SK-N-SH (cell line): Measurements from ENCODE around the gene BCAS3. TPM values are rescaled to one million over a fixed set of nuclear protein-coding genes. Genes with fewer than 3 reads are reported as not detected.

ENCODE experiments used
- CTCF ChIA-PET: fragments of 300-600, 350-600 bp; formaldehyde crosslinking; extraction: SDS; loops from one replicate; lab custom pipeline; 2021; lab: Yijun Ruan, JAX
- POLR2A ChIA-PET: fragments of 350-600 bp; sonication (Branson Sonifier 250); formaldehyde crosslinking; extraction: SDS; loops from one replicate; lab custom pipeline; 2020; ENCODE audit warnings: antibody characterized with exemption, inconsistent platforms; lab: Yijun Ruan, JAX
- DNase-seq: peaks from one replicate; pipeline ENCODE4 v3.0.0; 2012
- H2AFZ ChIP-seq: fragments of 200-600 bp; sonication (generic); 2 replicates; pipeline ENCODE4 v1.8.1; 2016; ENCODE audit warnings: antibody characterized with exemption, mild to moderate bottlenecking, low read depth
- H3F3A ChIP-seq: fragments of 200-600 bp; sonication (generic); replicated peaks from 2 replicates; pipeline ENCODE3; 2016; ENCODE audit warnings: antibody characterized with exemption, mild to moderate bottlenecking; ENCODE audit not compliant: insufficient read depth
- H3K27ac ChIP-seq, 2 experiments: fragments of 200-500 bp in 1 of 2; fragments of 200-600 bp in 1 of 2; sonication (Bioruptor generic) in 1 of 2; sonication (generic), shearing (Covaris generic) in 1 of 2; 2 replicates each; pipeline versions ENCODE4 v1.5.1 to v1.6.1; 2014 to 2016; ENCODE audit warnings: low read depth in 2 of 2, inconsistent platforms in 1 of 2, low read length in 1 of 2, mild to moderate bottlenecking in 1 of 2, mixed read lengths in 1 of 2
- H3K27me3 ChIP-seq: fragments of 200-600 bp; sonication (generic), shearing (Covaris generic); 2 replicates; pipeline ENCODE4 v1.6.1; 2016; ENCODE audit warnings: mixed run types; ENCODE audit not compliant: insufficient read depth
- H3K36me3 ChIP-seq, 2 experiments: fragments of 200-500 bp in 1 of 2; fragments of 200-600 bp in 1 of 2; sonication (Bioruptor generic) in 1 of 2; sonication (generic) in 1 of 2; replicated peaks in 1 of 2; 2 replicates each; pipeline versions ENCODE3 to v1.5.1; 2014 to 2016; ENCODE audit warnings: low read length in 1 of 2, mild to moderate bottlenecking in 1 of 2; ENCODE audit not compliant: insufficient read depth in 2 of 2, control insufficient read depth in 1 of 2
- H3K4me1 ChIP-seq, 2 experiments: fragments of 200-500 bp in 1 of 2; fragments of 200-600 bp in 1 of 2; sonication (Bioruptor generic) in 1 of 2; sonication (generic), shearing (Covaris generic) in 1 of 2; 2 replicates each; pipeline versions ENCODE4 v1.5.1 to v1.6.1; 2014 to 2016; ENCODE audit warnings: low read depth in 1 of 2, low read length in 1 of 2, mixed run types in 1 of 2; ENCODE audit not compliant: insufficient read depth in 2 of 2, control insufficient read depth in 1 of 2
- H3K4me2 ChIP-seq: fragments of 200-600 bp; sonication (generic), shearing (Covaris generic); 2 replicates; pipeline ENCODE4 v1.6.1; 2017; ENCODE audit warnings: mixed run types
- H3K4me3 ChIP-seq, 2 experiments: fragments of 200-500 bp in 1 of 2; fragments of 200-600 bp in 1 of 2; sonication (Bioruptor generic) in 1 of 2; sonication (generic), shearing (Covaris generic) in 1 of 2; 2 replicates each; pipeline versions ENCODE4 v1.5.1 to v1.8.1; 2014 to 2016; ENCODE audit warnings: low read depth in 2 of 2, inconsistent platforms in 1 of 2, low read length in 1 of 2, mild to moderate bottlenecking in 1 of 2, mixed read lengths in 1 of 2, moderate library complexity in 1 of 2
- H3K79me2 ChIP-seq: fragments of 200-600 bp; sonication (generic); 2 replicates; pipeline ENCODE4 v1.8.1; 2017; ENCODE audit warnings: mild to moderate bottlenecking; ENCODE audit not compliant: insufficient read depth
- H3K9ac ChIP-seq: fragments of 200-600 bp; sonication (generic); 2 replicates; pipeline ENCODE4 v1.6.1; 2017; ENCODE audit warnings: mixed run types
- H3K9me2 ChIP-seq: fragments of 200-600 bp; sonication (generic); 2 replicates; pipeline ENCODE4 v1.6.1; 2017; ENCODE audit warnings: mixed run types
- H3K9me3 ChIP-seq: fragments of 200-600 bp; sonication (generic); 2 replicates; pipeline ENCODE4 v1.6.1; 2017; ENCODE audit warnings: mixed run types, mild to moderate bottlenecking, moderate library complexity
- H4K20me1 ChIP-seq: fragments of 200-600 bp; sonication (generic); 2 replicates; pipeline ENCODE4 v1.6.1; 2017; ENCODE audit warnings: mild to moderate bottlenecking, mixed run types; ENCODE audit not compliant: insufficient read depth
- CHD2 ChIP-seq: fragments of 150-350 bp; IDR thresholded peaks from 2 replicates; pipeline ENCODE4 v1.6.1; 2018; ENCODE audit warnings: low read length; ENCODE audit not compliant: partially characterized antibody
- EP300 ChIP-seq, 2 experiments: IDR thresholded peaks; 2 replicates each; pipeline versions ENCODE4 v1.4.0 to v1.6.1; 2012; ENCODE audit warnings: borderline replicate concordance in 1 of 2, low read depth in 1 of 2, low read length in 1 of 2
- EZH2phosphoT487 ChIP-seq: fragments of 200-600 bp; sonication (generic); IDR thresholded peaks from 2 replicates; pipeline ENCODE4 v1.6.1; 2017; ENCODE audit warnings: low read depth, mixed run types, mild to moderate bottlenecking, antibody characterized with exemption, moderate library complexity, borderline replicate concordance
- FOXM1 ChIP-seq: IDR thresholded peaks from 2 replicates; pipeline ENCODE4 v1.4.0; 2012; ENCODE audit warnings: low read depth, mild to moderate bottlenecking
- JUND ChIP-seq: IDR thresholded peaks from 2 replicates; pipeline ENCODE4 v1.4.0; 2012
- MEF2A ChIP-seq: IDR thresholded peaks from 2 replicates; pipeline ENCODE4 v1.4.0; 2012; ENCODE audit warnings: low read depth, borderline replicate concordance
- MXI1 ChIP-seq: IDR thresholded peaks from 2 replicates; pipeline ENCODE4 v1.6.1; 2012; ENCODE audit warnings: mild to moderate bottlenecking, low read depth, low read length, improper control_type of control experiment
- POLR2AphosphoS5 ChIP-seq: IDR thresholded peaks from 2 replicates; pipeline ENCODE4 v1.6.1; 2012; ENCODE audit warnings: low read depth, low read length
- RAD21 ChIP-seq: IDR thresholded peaks from 2 replicates; pipeline ENCODE4 v1.6.1; 2012; ENCODE audit warnings: mild to moderate bottlenecking, low read length
- RCOR1 ChIP-seq: fragments of 150-350 bp; IDR thresholded peaks from 2 replicates; pipeline ENCODE4 v1.6.1; 2017; ENCODE audit warnings: antibody characterized with exemption, low read length
- REST ChIP-seq: IDR thresholded peaks from 2 replicates; pipeline ENCODE4 v1.6.1; 2012; ENCODE audit warnings: mild to moderate bottlenecking, low read depth, low read length, moderate library complexity
- RFX5 ChIP-seq: IDR thresholded peaks from 2 replicates; pipeline ENCODE4 v1.6.1; 2012; ENCODE audit warnings: mild to moderate bottlenecking, improper control_type of control experiment, low read length
- SIN3A ChIP-seq: IDR thresholded peaks from 2 replicates; pipeline ENCODE4 v1.6.1; 2012; ENCODE audit warnings: low read depth, mild to moderate bottlenecking, low read length, moderate library complexity, borderline replicate concordance
- TAF1 ChIP-seq: IDR thresholded peaks from 2 replicates; pipeline ENCODE4 v1.6.1; 2012; ENCODE audit warnings: low read depth, mild to moderate bottlenecking, low read length, moderate library complexity, borderline replicate concordance
- TCF12 ChIP-seq: IDR thresholded peaks from 2 replicates; pipeline ENCODE4 v1.4.0; 2012
- TEAD4 ChIP-seq: IDR thresholded peaks from 2 replicates; pipeline ENCODE4 v1.4.0; 2012; ENCODE audit warnings: mild to moderate bottlenecking, borderline replicate concordance; ENCODE audit not compliant: insufficient read depth
- WGBS: methylation state at CpG from one replicate; pipeline ENCODE4 v1.1.6; 2017; ENCODE audit warnings: low lambda C conversion rate; 5-methylcytosine and 5-hydroxymethylcytosine counted together
- polyA plus RNA-seq, 3 experiments: library from polyadenylated mRNA; depleted of rRNA; stranded (reverse); fragments of >200 nt; gene quantifications; 2 replicates each; pipeline ENCODE4 v1.2.3, GENCODE V29; 2012
- TF ChIP-seq, protein P1 (sequence below): IDR thresholded peaks from 2 replicates; pipeline ENCODE4 v1.4.0; 2012; ENCODE audit warnings: low read depth, borderline replicate concordance
- TF ChIP-seq, protein P2 (sequence below): fragments of 150-350 bp; IDR thresholded peaks from 2 replicates; pipeline ENCODE4 v1.6.1; 2017; ENCODE audit warnings: antibody characterized with exemption, low read length, low read depth, borderline replicate concordance

The BCAS3 gene
- polyA plus RNA-seq, 1 of the 3 experiments (the other 2 are of a cell fraction): 5.9 TPM

GRCh38 chr17:61152898-61153297 is 475.2 kb downstream of the BCAS3 start:
- H3K9me2 ChIP-seq: no peaks in the 10 kb centered on the region
- H3K27ac ChIP-seq: peak overlapping the region in 1 of 2 experiments; percentile 51; a peak in 1 of 4 replicates
- CTCF ChIA-PET: no interaction called here
- no peaks in the 10 kb centered on the region for H4K20me1 ChIP-seq
- no peak overlapping the region for H3K4me2 ChIP-seq
- TF ChIP-seq EP300 (IDR thresholded peaks at IDR 0.05; ENCODE audit: borderline replicate concordance in 1 of 2, low read depth in 1 of 2, low read length in 1 of 2) (no peak), JUND (no peak), SIN3A (no peak), REST (no peak), TAF1 (no peak), FOXM1 (no peak), POLR2AphosphoS5 (no peak), RCOR1 (no peak), TEAD4 (no peak), EZH2phosphoT487 (no peak), TCF12 (no peak), MEF2A (no peak), RFX5 (no peak), CHD2 (no peak), RAD21 (no peak), MXI1 (no peak)
- TF ChIP-seq, protein P1, sequence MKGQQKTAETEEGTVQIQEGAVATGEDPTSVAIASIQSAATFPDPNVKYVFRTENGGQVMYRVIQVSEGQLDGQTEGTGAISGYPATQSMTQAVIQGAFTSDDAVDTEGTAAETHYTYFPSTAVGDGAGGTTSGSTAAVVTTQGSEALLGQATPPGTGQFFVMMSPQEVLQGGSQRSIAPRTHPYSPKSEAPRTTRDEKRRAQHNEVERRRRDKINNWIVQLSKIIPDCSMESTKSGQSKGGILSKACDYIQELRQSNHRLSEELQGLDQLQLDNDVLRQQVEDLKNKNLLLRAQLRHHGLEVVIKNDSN: no peak
- TF ChIP-seq, protein P2, sequence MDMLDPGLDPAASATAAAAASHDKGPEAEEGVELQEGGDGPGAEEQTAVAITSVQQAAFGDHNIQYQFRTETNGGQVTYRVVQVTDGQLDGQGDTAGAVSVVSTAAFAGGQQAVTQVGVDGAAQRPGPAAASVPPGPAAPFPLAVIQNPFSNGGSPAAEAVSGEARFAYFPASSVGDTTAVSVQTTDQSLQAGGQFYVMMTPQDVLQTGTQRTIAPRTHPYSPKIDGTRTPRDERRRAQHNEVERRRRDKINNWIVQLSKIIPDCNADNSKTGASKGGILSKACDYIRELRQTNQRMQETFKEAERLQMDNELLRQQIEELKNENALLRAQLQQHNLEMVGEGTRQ: no peak
- no peaks in the 10 kb centered on the region for H3K79me2 ChIP-seq
- no peak overlapping the region for H3K4me3 ChIP-seq
- peaks cover 26% of the 10 kb centered on the region for H3F3A ChIP-seq
- no peaks in the 10 kb centered on the region for H3K36me3 ChIP-seq
- H3K9ac ChIP-seq: no peak overlapping the region
- 86% methylated on average over 1 of the region's 1 CpG for WGBS
- no peaks in the 10 kb centered on the region for H3K9me3 ChIP-seq
- POLR2A ChIA-PET: no interaction called here
- H3K4me1 ChIP-seq: peaks cover 18 to 51% of the 10 kb centered on the region in 2 experiments; a peak in 3 of 4 replicates
- no peaks in the 10 kb centered on the region for H3K27me3 ChIP-seq
- DNase-seq: no peak
- no peak overlapping the region for H2AFZ ChIP-seq
